ENCODE data around the gene GOLPH3. TPM values are rescaled to one million over a fixed set of nuclear protein-coding genes. Genes with fewer than 3 reads are reported as not detected.
"Not testable (repeated sequence)": the region's sequence is repeated elsewhere in the genome, so short reads cannot be mapped to it uniquely, and the experiment has no call there.

GOLPH3 gene
- 10 to 100 TPM; 82.4 to 93.3 (median 91.9) TPM for polyA plus RNA-seq (ENCODE audit: insufficient read length in 4 of 4)

DNA sequence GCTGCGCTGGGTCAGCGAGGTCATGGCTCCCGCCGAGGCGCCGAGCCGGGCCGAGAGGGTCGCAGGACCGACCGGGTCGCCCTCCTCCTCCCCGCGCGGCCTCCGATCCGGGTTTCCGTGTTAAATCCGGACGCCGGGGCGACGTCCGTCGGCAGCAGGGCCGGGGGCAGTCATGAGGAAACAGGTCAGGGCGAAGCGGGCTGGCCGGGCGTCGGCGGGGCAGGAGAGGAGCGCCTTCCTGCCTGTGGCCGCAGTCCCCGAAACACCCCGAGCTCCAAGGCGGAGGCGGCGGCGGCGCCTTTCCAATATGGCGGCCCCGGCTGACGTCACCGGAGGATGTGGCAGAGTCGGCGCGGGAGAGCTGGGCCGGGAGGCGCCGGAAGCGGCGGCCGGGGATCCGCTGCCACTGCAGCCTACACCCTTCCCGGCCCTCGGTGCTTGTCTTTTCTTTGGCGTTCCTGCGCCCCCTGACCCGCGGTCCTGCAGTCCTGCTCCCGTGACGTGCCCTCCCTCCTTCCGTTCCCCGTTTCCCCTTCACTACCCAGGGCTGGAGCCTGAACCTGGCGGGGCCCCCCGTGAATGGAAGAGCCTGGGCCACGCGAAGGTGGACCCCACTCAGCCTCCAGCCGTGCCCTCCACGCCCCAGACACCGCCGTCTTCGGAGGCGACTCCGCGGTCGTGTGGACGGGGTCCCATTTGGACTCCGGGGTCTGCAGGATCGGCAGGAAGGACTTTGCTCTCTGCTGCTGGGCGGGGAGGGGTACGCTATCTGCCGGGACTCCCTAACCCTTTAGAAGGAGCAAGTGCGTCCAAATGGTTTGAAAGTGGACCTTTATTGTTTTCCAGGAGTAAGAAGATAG, at the start of gene GOLPH3:
GOLPH3 (minus strand) TSS at position 309 of the 860 bp plus-strand sequence; CDS start at position 24, 285 bp downstream.
- DNase-seq (ENCODE audit: low read depth in 4 of 4, low spot score in 2 of 4), result peak; percentile 74 to 75 (median 74)

DNA sequence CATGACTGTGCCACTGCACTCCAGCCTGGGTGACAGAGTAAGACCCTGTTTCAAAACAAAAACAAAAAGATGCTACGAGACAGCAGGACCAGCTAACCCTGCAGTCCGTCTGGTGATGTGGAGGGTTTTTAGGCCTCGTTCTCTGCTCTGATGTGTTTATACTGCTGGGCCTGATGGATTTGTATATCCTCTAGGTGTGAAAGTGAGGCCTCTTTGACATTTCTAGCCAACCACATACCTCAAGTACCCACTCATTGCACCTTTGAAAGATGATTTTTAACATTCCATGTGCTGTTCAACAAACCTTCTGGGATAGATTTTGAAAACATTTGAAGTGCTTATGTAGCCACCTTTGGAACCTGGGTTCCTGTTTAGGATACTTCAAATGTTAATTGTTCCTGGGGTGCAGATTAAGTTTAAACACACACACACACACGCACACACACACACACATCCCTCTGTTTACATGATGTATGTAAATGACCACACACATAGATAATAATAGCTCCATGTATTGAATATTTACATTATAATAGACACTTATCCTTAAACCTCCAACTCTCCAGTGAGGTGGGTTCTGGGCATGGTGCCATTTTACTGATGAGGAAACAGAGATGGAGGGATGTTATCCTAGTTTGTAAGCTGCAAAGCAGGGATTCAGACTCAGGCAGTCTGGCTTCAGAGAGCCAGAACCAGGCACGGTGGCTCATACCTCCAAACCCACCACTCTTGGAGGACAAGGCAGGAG, 48.8 kb upstream of the GOLPH3 start:
- DNase-seq (ENCODE audit: low read depth in 4 of 4, low spot score in 2 of 4), result no peak

DNA sequence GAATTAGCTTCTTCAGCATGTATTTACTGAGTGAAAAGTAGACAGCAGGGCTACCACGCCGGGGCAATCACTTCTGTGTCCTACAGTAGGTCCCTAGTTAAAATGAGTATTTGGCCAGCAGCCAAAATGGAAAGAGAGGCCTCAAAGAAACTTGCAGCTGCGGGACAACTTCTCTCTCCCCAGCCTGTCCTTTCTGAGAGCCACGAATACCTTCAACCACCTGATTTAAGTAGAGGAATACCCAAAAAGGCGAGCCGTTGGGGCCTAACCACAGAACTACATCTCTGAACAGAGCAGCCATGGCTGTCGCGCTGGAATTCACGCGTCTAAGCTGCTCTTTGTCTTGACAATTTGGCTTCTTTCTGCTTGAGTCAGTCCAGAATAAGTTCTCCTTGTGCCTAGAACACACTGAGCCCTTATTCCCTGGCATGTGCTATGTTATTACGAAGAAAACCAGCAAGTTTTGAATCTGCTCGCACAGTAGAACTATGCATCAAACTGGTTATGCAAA, 43.8 kb upstream of the GOLPH3 start:
- no peak for DNase-seq (ENCODE audit: low read depth in 4 of 4, low spot score in 2 of 4)

DNA sequence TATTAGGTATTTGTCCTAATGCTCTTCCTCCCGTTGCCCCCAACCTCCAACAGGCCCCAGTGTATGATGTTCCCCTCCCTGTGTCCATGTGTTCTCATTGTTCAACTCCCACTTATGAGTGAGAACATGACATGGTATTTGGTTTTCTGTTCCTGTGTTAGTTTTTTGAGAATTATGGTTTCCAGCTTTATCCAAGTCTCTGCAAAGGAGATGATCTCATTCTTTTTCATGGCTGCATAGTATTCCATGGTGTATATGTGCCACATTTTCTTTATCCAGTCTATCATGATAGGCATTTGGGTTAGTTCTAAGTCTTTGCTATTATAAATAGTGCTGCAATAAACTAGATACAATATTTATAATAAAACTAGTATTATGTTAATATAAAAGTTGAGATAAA, 40.2 kb upstream of the GOLPH3 start:
- DNase-seq (ENCODE audit: low read depth in 4 of 4, low spot score in 2 of 4), result not testable (repeated sequence)

DNA sequence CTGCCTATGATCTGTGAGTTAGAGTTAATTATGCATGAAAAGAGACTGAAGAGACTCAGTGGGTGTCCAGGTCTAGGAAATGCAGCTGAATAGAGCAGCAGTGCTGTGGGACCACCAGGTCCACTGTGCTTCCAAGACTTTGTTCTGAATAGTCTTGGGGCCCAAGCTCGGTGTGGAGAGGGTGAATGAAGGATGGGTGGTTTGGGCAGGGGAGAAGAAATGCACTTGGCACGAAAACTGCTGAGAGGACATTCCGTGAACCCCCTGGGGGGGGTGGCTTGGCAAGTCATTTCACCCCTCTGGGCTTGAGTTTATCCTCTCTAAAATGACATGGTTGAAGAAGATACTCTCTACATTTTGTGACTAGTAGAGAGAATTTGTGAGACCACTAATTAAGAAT, 36.0 kb upstream of the GOLPH3 start:
- DNase-seq (ENCODE audit: low read depth in 4 of 4, low spot score in 2 of 4), result no peak

DNA sequence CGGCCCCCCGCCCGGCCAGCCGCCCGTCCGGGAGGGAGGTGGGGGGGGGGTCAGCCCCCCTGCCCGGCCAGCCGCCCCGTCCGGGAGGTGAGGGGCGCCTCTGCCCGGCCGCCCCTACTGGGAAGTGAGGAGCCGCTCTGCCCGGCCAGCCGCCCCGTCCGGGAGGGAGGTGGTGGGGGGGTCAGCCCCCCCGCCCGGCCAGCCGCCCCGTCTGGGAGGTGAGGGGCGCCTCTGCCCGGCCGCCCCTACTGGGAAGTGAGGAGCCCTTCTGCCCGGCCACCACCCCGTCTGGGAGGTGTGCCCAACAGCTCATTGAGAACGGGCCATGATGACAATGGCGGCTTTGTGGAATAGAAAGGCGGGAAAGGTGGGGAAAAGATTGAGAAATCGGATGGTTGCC, 34.7 kb upstream of the GOLPH3 start:
- not testable (repeated sequence) for DNase-seq (ENCODE audit: low read depth in 4 of 4, low spot score in 2 of 4)

DNA sequence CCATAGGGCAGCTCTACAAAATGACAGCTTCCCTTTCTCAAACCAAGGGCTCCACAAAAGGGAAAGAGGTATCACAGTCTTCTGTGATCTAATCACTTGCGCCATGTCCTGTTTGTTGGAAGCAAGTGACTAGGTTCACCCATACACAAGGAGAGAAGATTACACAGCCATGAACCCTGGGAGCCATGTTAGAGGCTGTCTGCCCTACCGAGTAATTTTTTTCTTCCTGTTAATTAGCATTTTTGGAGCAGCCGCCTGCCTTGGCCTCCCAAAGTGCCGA, 33.2 kb upstream of the GOLPH3 start:
- DNase-seq (ENCODE audit: low read depth in 4 of 4, low spot score in 2 of 4), result no peak

DNA sequence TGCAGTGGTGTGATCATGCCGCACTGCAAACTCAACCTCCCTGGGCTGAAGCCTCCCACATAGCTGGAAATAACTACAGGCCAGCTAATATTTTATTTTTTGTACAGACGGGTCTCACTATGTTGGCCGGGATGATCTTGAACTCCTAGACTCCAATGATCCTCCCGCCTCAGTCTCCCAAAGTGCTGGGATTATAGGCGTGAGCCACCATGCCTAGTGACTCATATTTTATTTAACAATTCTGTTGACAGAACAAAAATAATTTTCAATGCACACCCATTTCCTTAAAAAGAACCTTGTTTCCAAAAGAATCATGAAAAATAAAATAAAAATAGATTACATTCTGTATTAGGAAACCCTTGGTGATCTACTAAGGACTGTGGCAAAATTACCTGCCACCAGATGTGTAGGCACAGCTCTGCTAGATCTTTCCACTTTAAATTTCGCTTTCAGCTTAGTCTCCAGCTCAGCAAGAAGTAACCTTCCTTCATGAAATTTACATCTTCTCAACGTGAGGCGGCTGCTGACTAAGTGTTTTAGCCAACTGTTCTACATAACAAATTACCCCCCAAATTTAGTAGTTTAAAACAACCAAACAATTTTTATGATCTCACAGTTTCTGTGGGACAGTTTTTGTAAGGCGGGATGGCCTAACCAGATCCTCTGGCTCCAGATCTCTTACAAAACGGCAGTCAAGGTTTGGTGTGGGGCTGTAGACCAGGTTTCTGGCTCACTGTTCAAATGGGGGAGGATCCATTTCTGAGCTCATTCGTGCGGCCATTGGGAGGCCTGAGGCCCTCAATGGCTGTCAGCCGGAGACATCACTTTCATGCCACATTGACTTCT, 32.6 kb upstream of the GOLPH3 start:
- no peak for DNase-seq (ENCODE audit: low read depth in 4 of 4, low spot score in 2 of 4)

DNA sequence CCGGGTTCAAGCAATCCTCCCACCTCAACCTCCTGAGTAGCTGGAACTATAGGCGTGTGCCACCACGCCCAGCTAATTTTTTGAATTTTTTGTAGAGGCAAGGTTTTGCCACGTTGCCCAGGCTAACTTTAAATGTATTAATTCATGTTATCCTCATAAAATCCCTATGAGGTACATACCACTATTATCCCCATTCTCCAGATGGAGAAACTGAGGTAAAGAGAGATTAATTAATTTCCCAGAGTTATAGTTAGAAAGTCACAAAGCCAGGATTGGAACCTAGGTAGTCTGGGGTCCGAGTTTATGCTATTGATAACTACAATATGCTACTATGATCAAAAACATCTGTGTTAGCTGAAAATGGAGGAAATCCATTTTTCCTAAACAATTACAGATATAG, 31.9 kb upstream of the GOLPH3 start:
- no peak for DNase-seq (ENCODE audit: low read depth in 4 of 4, low spot score in 2 of 4)

DNA sequence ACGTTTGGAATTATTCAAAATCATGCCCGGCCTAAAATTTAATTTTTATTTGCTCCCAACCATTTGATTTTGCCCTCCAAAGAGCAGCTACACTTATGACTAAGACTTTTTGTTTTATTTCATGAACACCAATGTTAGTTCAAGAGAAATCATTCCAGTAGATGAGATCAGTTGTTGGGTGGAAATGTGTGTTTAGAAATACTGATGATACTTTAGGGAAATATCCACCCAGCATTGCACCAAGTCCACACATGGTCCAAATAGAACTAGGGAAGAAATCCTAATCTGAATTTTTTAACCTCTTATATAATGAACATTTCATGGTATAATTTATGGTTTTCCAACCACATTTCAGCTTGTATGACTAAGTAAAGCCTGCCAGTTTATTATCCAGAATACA, 28.3 kb upstream of the GOLPH3 start:
- DNase-seq (ENCODE audit: low read depth in 4 of 4, low spot score in 2 of 4), result no peak

DNA sequence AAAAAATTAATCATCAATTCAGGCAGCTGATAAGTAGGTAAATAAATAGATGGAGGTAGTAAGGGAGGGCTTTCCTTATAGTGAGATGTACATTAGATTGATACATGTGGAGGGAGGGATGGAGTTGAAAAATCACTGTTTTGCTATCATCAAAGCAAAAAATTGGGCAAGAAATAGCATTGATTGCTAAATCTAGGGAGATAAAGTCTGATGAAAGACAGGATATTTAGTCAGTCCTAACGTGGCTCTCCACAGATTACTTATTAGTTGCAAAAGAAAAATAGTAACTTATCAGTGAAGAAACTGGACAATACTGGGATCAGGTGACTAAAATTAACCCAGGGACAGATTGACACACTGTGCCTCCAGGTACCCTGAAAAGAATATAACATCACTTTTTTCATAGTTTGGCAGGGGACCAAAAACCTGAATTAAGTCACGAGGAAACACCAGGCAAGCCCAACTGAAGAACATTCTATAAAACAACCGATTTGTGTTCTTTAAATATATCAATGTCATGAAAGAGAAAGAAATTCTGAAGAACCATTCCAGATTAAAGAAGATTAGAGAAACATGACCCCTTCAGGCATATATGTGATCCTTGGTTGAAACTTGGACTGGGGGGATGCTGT, 27.1 kb upstream of the GOLPH3 start:
- DNase-seq (ENCODE audit: low read depth in 4 of 4, low spot score in 2 of 4), result no peak

DNA sequence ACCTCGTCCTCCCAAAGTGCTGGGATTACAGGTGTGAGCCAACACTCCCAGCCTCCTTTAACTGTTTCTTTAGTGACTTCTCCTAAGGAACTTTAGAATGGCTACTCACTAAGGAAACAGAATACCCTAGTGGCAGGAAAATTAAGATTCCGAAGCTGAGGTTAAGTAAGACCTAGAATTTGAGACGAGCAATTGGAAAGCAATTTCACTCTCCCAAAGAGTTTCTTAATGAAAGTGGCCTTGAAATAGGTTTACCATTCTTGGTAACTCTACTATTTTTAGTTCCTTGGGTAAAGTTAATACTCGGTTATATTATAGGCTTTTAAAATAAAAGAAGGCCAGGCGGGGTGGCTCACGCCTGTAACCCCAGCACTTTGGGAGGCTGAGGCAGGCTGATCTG, 22.9 kb upstream of the GOLPH3 start:
- DNase-seq (ENCODE audit: low read depth in 4 of 4, low spot score in 2 of 4), result no peak

DNA sequence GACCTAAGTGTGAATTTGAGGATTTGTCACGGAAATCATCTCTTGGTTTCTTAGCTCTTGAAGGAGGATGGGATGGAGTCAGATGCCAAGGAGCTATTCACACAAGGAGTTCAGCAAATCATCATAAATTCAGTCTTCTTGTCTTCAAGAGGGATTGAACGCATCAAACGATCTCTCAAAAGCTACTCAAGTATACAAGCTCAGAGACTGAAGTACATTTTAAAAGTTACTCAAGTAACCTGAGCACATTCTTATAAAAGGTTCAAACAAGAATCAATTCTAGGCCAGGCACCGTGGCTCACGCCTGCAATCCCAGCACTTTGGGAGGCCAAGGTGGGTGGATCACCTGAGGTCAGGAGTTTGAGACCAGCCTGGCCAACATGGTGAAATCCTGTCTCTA, 21.1 kb upstream of the GOLPH3 start:
- no peak for DNase-seq (ENCODE audit: low read depth in 4 of 4, low spot score in 2 of 4)

DNA sequence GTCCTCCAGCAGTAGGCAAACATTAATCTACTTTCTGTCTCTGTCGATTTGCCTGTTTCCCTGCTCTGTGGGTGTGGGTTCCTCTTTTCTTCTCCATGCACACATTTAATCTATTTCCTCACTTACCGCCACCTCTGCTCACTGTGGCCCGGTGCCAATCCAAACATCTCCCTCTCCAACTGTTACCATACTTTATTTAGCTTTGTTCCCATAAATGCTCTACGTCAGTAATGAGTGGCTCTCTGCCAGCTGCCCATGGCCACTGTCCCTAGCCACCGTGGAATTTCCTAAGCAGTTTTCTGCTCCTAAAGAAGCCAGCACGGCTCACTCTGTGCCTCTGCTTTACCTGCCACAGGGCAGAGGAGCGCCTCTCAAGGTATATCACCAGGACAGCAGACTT, 19.5 kb upstream of the GOLPH3 start:
- no peak for DNase-seq (ENCODE audit: low read depth in 4 of 4, low spot score in 2 of 4)

DNA sequence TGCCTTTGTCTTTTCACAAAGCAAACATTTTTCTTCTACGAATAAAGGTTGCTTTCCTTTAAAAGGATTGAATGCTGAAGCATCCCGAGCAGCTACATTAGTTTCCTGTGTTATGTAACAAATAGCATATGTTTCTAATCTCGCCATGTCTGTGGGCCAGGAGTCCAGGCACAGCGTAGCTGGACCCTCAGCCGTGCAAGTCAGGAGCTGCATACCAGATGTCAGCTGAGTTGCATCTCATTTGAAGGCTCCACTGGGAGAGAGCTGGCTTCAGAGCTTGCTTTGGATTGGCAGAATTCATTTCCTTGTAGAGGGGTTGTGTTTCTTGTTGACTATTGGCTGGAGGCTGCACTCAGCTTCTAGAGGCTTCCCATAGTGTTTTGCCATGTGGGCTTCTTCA, 16.0 kb upstream of the GOLPH3 start:
- no peak for DNase-seq (ENCODE audit: low read depth in 4 of 4, low spot score in 2 of 4)

DNA sequence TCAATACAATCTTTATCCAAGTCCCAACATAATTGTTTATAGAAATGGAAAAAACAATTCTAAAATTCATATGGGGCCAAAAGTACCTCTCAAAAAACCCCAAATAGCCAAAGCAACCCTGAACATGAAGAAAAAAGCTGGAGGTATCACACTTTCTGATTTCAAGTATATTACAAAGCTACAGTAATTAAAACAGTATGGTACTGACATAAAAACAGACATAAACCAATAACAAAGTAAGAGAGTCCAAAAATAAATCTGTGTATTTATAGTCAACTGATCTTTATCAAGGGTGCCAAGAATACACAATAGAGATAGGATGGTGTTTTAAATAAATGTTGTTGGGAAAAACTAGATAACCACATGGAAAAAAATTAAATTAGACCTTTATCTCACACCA, 13.6 kb upstream of the GOLPH3 start:
- no peak for DNase-seq (ENCODE audit: low read depth in 4 of 4, low spot score in 2 of 4)

DNA sequence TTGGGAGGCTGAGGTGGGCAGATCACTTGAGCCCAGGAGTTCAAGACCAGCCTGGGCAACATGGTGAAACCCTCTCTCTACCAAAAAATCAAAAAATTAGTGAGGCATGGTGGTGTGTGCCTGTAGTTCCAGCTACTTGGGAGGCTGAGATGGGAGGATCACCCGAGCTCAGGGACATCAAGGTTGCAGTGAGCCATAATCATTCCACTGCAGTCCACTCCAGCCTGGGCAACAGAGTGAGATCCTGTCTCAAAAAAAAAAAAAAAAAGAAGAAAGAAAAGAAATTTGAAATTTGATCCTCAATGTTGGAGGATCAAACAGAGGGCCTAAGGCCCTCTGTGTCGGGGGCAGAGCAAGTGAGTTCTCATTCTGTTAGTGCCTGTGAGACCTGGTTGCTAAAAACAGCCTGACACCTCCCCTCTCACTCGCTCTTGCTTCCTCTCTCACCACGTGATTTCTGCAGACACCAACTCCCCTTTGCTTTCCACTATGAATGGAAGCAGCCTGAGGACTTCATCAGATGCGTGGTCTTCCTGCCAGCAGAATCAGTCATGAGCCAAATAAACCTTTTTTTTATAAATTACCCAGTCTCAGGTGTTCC, 8.4 kb upstream of the GOLPH3 start:
- DNase-seq (ENCODE audit: low read depth in 4 of 4, low spot score in 2 of 4), result no peak

DNA sequence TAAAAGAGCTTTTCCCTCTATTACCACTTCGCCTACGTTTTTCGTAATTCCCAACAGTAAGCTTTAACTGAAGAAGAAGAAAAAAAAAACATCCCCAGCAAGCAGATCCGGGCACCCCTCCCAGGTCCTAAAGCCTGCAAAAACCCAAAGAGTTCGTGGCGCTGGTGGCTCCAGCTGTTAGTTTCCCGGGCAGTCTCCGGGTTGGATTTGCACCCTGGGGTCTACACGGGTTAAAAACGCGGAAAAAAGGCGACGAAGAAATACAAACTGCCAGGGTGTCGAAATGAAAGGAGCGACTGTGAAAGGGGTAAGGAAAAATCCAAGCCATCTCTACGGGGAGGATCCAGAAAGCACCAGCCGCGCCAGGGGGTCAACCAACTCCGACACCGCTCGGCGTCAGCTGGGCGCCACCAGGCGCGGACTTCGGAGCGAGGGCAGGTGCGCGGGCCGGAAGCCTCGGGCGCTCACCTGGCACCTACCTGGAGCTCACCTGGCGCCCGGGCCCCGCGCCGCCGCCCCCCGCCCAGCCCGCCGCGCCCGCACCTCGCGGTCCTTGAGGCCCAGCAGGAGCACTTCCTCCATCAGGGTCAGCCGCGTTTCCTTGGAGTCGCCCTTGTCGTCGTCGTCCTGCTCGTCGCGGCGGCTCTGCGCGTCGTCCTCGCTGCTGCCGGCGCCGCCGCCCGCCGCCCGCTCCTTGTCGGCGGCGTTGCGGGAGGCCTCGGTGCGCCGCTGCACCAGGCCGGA, 680 bp downstream of the GOLPH3 start:
- DNase-seq (ENCODE audit: low read depth in 4 of 4, low spot score in 2 of 4), result peak; percentile 50 to 79 (median 66)

DNA sequence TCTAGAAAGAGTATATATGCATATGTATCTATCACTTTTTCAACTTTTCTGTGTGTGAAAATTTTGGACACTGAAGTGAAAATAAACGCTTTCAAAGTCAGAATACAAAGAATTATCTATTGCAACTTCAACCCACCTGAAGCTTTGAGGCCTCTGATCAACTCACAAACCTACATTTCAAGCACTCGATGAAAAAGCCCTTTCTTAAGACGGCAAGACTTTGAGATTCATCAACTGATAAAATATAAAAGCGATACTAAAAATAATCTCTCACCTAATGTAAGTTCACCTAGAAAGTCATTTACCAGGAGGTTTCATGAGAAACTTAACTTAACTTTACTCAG, 1.2 kb downstream of the GOLPH3 start:
- DNase-seq (ENCODE audit: low read depth in 4 of 4, low spot score in 2 of 4), result peak in 1 of 4 donors; percentile 48
